ENCODE results near the gene CDC42SE2. TPM values are rescaled to one million over a fixed set of nuclear protein-coding genes. Genes with fewer than 3 reads are reported as not detected.

CDC42SE2 gene
- total and polyA plus RNA-seq, 2 of the 4 experiments (the other 2 are of a cell fraction) = 12.5 to 19.4 TPM

GRCh38 chr5:131262953-131263541, 806 bp upstream of the CDC42SE2 start:
- Histone ChIP-seq H3K79me1 (ENCODE audit: low read depth in 1 of 2, low read length in 2 of 2) (peaks cover 3 to 17% of the 10 kb centered on the region in 2 experiments; a peak in 2 of 4 replicates), H2BK15ac (ENCODE audit: low read depth, low read length) (0 out of 3 replicates have a peak overlapping the region, but pooled peaks have one; percentile 23), H3K9ac (ENCODE audit: low read depth, low read length) (peak overlapping the region; percentile 82), H4K20me1 (ENCODE audit: insufficient read depth, low read length) (no peaks in the 10 kb centered on the region; the same call in 1 of the 2 replicates), H2BK5ac (ENCODE audit: low read depth, low read length, poor library complexity, severe bottlenecking) (peak overlapping the region; percentile 22), H2BK120ac (ENCODE audit: low read depth, low read length) (0 out of 2 replicates have a peak overlapping the region, but pooled peaks have one; percentile 28), H3K4me1 (ENCODE audit: control insufficient read depth, insufficient read depth, low read length) (peaks cover 5% of the 10 kb centered on the region), H4K8ac (ENCODE audit: low read depth in 2 of 2, low read length in 2 of 2) (peak overlapping the region; percentile 15 to 26), H2AK5ac (ENCODE audit: low read depth, low read length) (no peak overlapping the region), H4K91ac (ENCODE audit: insufficient read depth, low read depth, low read length) (peak overlapping the region; percentile 19), H2AFZ (replicated peaks; ENCODE audit: low read length, poor library complexity) (no peak overlapping the region), H3K18ac (ENCODE audit: low read depth, low read length) (peak overlapping the region; percentile 38; the same call in 1 of the 2 replicates), H2AK9ac (replicated peaks; ENCODE audit: low read depth, low read length, poor library complexity) (no peak overlapping the region), H3K4ac (ENCODE audit: low read depth, low read length) (no peak overlapping the region; the same call in 1 of the 2 replicates), H3K36me3 (ENCODE audit: control insufficient read depth, insufficient read depth, low read length) (no peaks in the 10 kb centered on the region), H3K4me2 (ENCODE audit: low read depth, low read length) (peak overlapping the region; percentile 96), H3K4me3 (ENCODE audit: insufficient read depth, low read depth, low read length) (peak overlapping the region; percentile 99), H3K9me1 (ENCODE audit: insufficient read depth, low read length) (peaks cover 10% of the 10 kb centered on the region; the same call in 1 of the 2 replicates), H3K27me3 (ENCODE audit: control insufficient read depth, insufficient read depth, low read length) (no peaks in the 10 kb centered on the region), H4K5ac (ENCODE audit: low read depth, low read length) (peak overlapping the region; percentile 59; the same call in 1 of the 2 replicates), H3K9me3 (ENCODE audit: control insufficient read depth, insufficient read depth, low read length) (no peaks in the 10 kb centered on the region), H3K56ac (ENCODE audit: extremely low read depth, insufficient read depth, low read length) (peak overlapping the region; percentile 28; the same call in 1 of the 2 replicates), H2BK20ac (ENCODE audit: low read depth, low read length) (no peak overlapping the region), H3K23ac (ENCODE audit: low read depth, low read length) (peak overlapping the region; percentile 61), H3K27ac (ENCODE audit: insufficient read depth, low read length) (peak overlapping the region; percentile 91), H3K14ac (replicated peaks; ENCODE audit: low read depth, low read length) (peak overlapping the region; percentile 60)
- in situ Hi-C loops (cut with MboI; ENCODE audit: low sequenced_read_pairs) = no loop called here
- WGBS, 2 experiments (ENCODE audit: extremely low coverage in 2 of 2, insufficient read length in 1 of 2) = no CpG with 5 or more reads among the region's 10 CpGs
- ATAC-seq (ENCODE audit: low read depth) = no peak
- intact Hi-C loops (cut with micrococcal nuclease) = no loop called here
- POLR2A ChIA-PET (ENCODE audit: unreplicated experiment) = no interaction called here
- CTCF ChIA-PET = interaction anchor here (1.3 kb wide), 1 partner anchor 98 kb away, joined by 5 read pairs; the partner anchor contains the start of gene HINT1
- no TSS peak for BruUV-seq (replicated peaks)
- dilution Hi-C loops (cut with HindIII; ENCODE audit: low sequenced_read_pairs, unreplicated experiment) = no loop called here
- no peak for DNase-seq
- TF ChIP-seq RFX5 (IDR thresholded peaks at IDR 0.05; ENCODE audit: low read depth, low read length) (no peak), RCOR1 (IDR thresholded peaks at IDR 0.05; ENCODE audit: insufficient replicate concordance, low read length) (no peak), SMC3 (IDR thresholded peaks at IDR 0.05; ENCODE audit: low read depth, low read length) (no peak), NFE2L2 (IDR thresholded peaks at IDR 0.05; ENCODE audit: low read depth, low read length) (no peak), MAZ (IDR thresholded peaks at IDR 0.05; ENCODE audit: borderline replicate concordance, low read depth, low read length) (no peak), BHLHE40 (IDR thresholded peaks at IDR 0.05; ENCODE audit: low read depth, low read length) (no peak), POLR2A (IDR thresholded peaks at IDR 0.05; ENCODE audit: low read depth, low read length) (no peak), FOS (IDR thresholded peaks at IDR 0.05; ENCODE audit: low read depth, low read length) (no peak), USF2 (IDR thresholded peaks at IDR 0.05; ENCODE audit: low read depth, low read length) (no peak), CEBPB (IDR thresholded peaks at IDR 0.05; ENCODE audit: low read depth, low read length) (no peak), ELK1 (IDR thresholded peaks at IDR 0.05; ENCODE audit: borderline replicate concordance, low read depth, low read length) (no peak), MAFK (IDR thresholded peaks at IDR 0.05; ENCODE audit: low read depth, low read length) (no peak), MXI1 (IDR thresholded peaks at IDR 0.05; ENCODE audit: borderline replicate concordance, low read depth, low read length) (no peak), RAD21 (IDR thresholded peaks at IDR 0.05; ENCODE audit: low read length) (no peak), CHD1 (IDR thresholded peaks at IDR 0.05; ENCODE audit: low read depth, low read length) (no peak)
